Non-pigmented ciliary epithelial cell (primary cell): ENCODE results near the gene TSPAN19.
"Not testable (repeated sequence)": the region's sequence is repeated elsewhere in the genome, so short reads cannot be mapped to it uniquely, and the experiment has no call there.

Experiments
- DNase-seq: peaks from one replicate; pipeline ENCODE4 v3.0.0-alpha.2; 2010; ENCODE audit warnings: low read depth

Gene TSPAN19

DNA sequence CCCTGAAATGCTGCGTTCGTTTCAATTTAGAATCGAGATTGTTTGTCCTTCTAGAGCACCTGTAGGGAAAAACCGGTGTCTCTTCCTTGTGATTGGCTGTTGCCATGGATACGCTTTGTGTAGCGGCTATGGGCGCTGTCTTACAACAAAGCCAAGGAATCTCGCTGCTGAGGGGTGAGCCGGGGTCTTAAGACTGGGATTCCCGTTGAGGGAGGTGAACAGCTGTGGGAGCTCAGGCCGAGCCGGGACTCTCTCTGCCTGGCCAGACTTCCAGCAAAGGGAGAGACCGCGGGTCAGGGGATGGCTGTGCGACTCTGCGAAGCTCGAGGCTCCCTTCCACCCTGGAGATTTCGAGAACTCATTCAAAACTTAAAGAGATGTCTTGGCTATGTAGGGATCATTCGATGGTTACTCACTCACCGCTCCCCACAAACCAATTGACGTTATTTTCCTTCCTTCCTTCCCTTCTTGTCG is at the start of gene TSPAN19, which contains the start of gene LRRIQ1:
Gene TSPAN19 (minus strand): TSS at position 44 of the 474 bp plus-strand sequence. CDS start 6,331 bp downstream, outside the sequence.
Gene LRRIQ1 (plus strand): TSS at position 118 of the 474 bp plus-strand sequence. CDS start 1,826 bp downstream, outside the sequence.
- peak; percentile 75 for DNase-seq

- no peak for DNase-seq
Measured at GRCh38 chr12:85085066-85085465, 49.0 kb upstream of the TSPAN19 start.

DNA sequence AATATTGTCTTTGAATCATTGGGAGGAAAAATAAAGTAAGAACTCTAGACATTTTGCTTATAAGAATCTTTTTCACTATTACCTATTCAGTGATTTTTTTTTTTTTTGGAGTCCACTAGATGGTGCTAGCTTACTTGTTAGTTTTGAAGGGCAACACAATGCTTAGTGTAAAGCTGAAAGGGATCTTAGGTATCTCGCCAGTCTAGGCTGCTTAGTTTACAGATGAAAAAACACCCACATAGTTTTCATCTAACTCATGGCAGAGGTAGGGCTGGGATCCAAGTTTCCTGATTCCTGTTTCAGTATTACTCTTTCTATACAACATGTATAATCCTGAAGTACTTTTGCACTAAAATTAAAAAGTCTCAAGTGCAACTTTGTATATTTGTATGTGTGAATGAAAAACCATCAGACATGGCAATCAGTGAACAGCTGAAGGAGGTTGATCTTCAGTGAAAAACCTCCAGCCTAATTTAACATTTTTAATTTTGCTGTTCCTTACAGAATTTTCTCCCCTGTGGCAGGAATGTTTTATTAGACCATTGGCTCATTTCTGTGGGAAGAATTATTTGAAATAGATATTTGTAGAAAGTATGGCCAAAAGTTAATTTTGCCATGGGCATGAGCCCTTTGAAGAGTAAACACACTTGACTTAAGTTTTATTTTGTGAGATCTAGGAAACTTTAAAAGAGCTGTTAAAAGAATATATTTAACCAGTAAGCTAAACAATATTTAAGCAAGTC is 40.8 kb upstream of the TSPAN19 start:
- peak; percentile 92 for DNase-seq

- DNase-seq, result no peak
Measured at GRCh38 chr12:85072826-85073225, 36.7 kb upstream of the TSPAN19 start.

GRCh38 chr12:85065837-85066482 is 29.9 kb upstream of the TSPAN19 start:
- no peak for DNase-seq

DNA sequence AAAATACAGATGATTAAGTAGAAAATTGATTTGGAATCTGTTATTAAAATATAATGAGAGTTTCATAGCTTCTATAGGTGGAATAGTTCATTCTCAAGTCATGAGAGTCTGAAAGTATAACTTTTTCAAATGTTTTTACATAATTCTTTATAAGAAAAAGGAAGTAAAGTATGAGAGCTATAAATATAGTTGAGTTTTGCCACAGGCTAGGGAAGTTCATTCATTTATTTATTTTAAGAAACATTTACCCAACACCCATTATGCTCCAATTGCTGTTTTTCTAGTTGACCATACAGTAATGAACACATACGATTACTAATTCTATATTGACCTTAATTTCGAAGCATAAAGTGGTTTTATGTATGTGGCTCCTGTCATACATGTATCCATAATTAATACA is 24.8 kb upstream of the TSPAN19 start:
- no peak for DNase-seq

- no peak for DNase-seq
Measured at GRCh38 chr12:85059594-85059993, 23.5 kb upstream of the TSPAN19 start.

- DNase-seq, result no peak
Measured at GRCh38 chr12:85058339-85058738, 22.3 kb upstream of the TSPAN19 start.

GRCh38 chr12:85057370-85057963 is 21.4 kb upstream of the TSPAN19 start:
- no peak for DNase-seq

DNA sequence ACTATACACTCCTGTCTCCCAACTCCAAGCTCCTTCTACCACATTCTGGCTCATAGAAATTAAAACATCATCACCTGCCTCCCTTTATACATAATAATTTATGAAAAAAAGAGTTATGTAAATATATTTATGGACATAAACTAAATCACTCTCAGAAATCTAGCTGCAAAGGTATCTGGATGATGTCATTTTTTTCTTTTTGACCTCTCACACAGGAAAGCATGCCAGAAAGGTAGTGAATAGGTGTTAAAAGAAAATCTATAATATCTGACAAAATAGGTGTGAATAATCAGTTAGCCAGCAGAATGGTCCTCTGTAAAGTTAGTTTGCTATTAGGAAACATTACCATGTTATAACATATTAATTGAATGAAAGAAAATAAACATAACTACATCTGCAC is 7.8 kb upstream of the TSPAN19 start:
- no peak for DNase-seq

GRCh38 chr12:85041395-85041794 is 5.3 kb upstream of the TSPAN19 start:
- DNase-seq, result no peak

DNA sequence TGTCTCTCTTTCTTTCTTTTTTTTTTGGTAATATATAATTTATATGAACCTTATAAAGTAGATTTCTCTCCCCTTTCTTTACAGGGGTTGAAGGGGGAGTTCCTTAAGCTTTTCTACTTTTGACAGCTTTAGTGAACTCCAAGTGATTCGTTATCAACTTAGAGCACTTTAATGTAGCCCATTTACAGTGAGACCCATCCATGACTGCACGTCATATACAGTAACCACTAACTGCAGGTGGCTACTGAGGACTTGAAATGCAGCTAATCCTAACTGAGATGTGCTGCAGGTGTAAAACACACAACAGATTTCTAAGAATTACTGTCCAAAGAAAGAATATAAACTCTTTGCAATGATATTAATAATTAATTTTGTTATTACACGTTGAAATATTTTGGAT is 656 bp upstream of the TSPAN19 start:
- no peak for DNase-seq

DNA sequence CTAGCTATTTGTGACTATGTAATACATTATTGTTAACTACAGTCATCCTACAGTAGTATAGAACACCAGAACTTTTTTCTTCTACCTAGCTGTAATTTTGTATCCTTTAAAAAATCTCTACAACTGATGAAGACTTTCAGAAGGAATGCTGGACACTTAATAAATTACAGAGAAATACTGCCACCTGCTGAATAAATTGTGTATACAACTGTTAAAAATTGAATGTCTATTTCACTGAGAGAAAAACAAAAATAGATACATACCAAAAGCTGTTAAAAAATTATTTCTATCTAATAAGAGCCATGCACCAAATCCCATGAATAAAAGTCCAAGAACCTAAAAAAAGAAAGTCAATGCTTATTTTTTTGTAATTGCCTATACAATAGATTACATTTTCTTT is 6.6 kb downstream of the TSPAN19 start:
- no peak for DNase-seq

DNA sequence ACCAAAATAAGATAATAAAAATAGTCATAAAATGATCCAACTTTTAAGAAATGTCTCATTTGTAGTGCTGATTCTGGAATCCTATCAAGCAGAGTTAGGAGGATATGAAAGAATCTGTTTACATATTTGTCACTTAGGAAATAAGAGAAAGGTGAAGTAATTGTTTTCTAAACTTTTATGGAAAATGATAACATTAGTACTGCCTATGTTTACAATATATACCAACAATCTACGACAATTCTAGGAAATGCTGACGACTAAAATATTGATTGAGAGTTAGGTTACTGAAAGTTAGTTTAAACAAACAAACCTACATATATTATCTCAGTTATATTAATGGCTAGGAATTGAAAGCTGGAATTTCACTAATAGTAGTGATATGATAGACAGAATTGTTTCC is 18.0 kb downstream of the TSPAN19 start:
- DNase-seq, result no peak

- no peak for DNase-seq
Measured at GRCh38 chr12:85017618-85018017, 18.5 kb downstream of the TSPAN19 start.

GRCh38 chr12:85017133-85017532 is 18.9 kb downstream of the TSPAN19 start:
- DNase-seq, result no peak

GRCh38 chr12:85016413-85016812 is 19.7 kb downstream of the TSPAN19 start:
- peak; percentile 96 for DNase-seq

DNA sequence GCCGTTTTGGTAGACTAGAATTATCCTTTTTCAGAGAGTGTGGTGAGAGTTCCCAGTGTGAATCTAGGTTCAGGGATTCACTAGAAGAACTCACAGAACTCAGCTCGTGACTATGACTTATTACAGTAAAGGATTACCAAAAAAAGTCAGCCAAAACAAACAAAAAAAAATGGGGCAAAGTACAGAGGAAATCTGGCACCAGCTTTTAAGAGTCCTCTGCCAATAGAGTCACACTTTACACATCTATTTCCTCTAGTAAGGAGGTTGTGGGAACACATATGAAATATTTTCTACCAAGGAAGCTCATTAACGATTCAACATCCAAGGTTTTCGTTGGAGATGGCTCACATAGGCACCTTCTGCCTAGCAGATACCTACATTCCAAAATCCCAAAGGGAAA is 28.2 kb downstream of the TSPAN19 start:
- DNase-seq, result no peak

- DNase-seq, result no peak
Measured at GRCh38 chr12:85006206-85006605, 29.9 kb downstream of the TSPAN19 start.

DNA sequence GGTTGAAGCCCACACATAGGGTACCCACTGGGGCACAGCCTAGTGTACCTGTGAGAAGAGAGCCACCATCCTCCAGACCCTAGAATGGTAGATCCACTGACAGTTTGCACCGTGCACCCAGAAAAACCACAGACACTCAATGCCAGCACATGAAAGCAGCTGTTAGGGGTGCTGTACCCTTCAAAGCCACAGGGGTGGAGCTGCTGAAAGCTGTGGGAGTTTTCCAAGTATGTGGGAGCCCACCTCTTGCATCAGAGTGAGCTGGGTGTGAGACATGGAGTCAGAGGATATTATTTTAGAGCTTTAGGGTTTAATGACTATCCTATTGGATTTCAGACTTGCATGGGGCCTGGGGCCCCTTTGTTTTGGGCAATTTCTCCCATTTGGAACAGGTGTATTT is 30.5 kb downstream of the TSPAN19 start:
- DNase-seq, result no peak

- DNase-seq, result not testable (repeated sequence)
Measured at GRCh38 chr12:85005047-85005446, 31.0 kb downstream of the TSPAN19 start.

DNA sequence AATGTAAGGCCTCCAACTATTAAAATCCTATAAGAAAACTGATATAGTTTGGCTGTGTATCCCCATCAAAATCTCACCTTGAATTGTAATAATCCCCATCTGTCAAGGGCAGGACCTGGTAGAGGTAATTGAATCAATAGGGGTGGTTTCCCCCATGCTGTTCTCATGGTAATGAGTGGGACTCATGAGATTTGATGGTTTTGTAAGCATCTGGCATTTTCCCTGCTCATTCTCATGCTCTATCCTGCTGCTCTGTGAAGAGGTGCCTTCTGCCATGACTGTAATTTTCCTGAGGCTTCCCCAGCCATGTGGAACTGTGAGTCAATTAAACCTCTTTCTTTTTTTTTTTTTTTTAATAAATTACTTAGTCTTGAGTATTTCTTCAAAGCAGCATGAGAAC is 31.9 kb downstream of the TSPAN19 start:
- no peak for DNase-seq

- DNase-seq, result no peak
Measured at GRCh38 chr12:85002778-85003296, 33.2 kb downstream of the TSPAN19 start.
